Liver (tissue), 9 donors: Measurements from ENCODE around the gene PPP2R2B. TPM values are rescaled to one million over a fixed set of nuclear protein-coding genes. Genes with fewer than 3 reads are reported as not detected.

Experiments used
- DNase-seq: peaks from one replicate; pipeline ENCODE4 v3.0.0-alpha.2; 2017; ENCODE audit warnings: low spot score
- H3K27ac ChIP-seq, 2 donors: one replicate each; pipeline ENCODE4 v1.7.0; 2013; ENCODE audit warnings: inconsistent platforms in 2 of 2, low read length in 2 of 2, control low read depth in 1 of 2, low read depth in 1 of 2, mild to moderate bottlenecking in 1 of 2
- H3K27me3 ChIP-seq, 4 donors: one replicate each; pipeline versions ENCODE4 v1.6.1 to v1.7.0; 2013; ENCODE audit warnings: low read length in 3 of 4, inconsistent platforms in 1 of 4, mild to moderate bottlenecking in 1 of 4, moderate library complexity in 1 of 4; ENCODE audit not compliant: control insufficient read depth in 4 of 4, insufficient read depth in 4 of 4
- H3K36me3 ChIP-seq, 4 donors: one replicate each; pipeline versions ENCODE4 v1.6.1 to v1.7.0; 2013; ENCODE audit warnings: low read length in 3 of 4, mild to moderate bottlenecking in 3 of 4, low read depth in 1 of 4, moderate library complexity in 1 of 4; ENCODE audit not compliant: control insufficient read depth in 4 of 4, insufficient read depth in 3 of 4
- H3K4me1 ChIP-seq, 4 donors: one replicate each; pipeline versions ENCODE4 v1.6.1 to v1.7.0; 2013; ENCODE audit warnings: low read length in 3 of 4, mild to moderate bottlenecking in 3 of 4, moderate library complexity in 1 of 4; ENCODE audit not compliant: control insufficient read depth in 4 of 4, insufficient read depth in 4 of 4
- H3K4me3 ChIP-seq, 3 donors: one replicate each; pipeline versions ENCODE4 v1.6.1 to v1.7.0; 2013; ENCODE audit warnings: low read length in 3 of 3, control low read depth in 1 of 3, low read depth in 1 of 3, mild to moderate bottlenecking in 1 of 3
- H3K9ac ChIP-seq, 2 donors: one replicate each; pipeline ENCODE4 v1.7.0; 2013; ENCODE audit warnings: low read length in 2 of 2, mild to moderate bottlenecking in 2 of 2, moderate library complexity in 2 of 2, control low read depth in 1 of 2, low read depth in 1 of 2
- H3K9me3 ChIP-seq, 4 donors: one replicate each; pipeline versions ENCODE4 v1.6.1 to v1.7.0; 2013; ENCODE audit warnings: low read length in 3 of 4; ENCODE audit not compliant: control insufficient read depth in 4 of 4
- EGR1 ChIP-seq, 2 donors: IDR thresholded peaks; 2 replicates each; pipeline ENCODE4 v1.6.1; 2016 to 2018; ENCODE audit warnings: antibody characterized with exemption in 2 of 2, low read depth in 2 of 2
- FOXA1 ChIP-seq: IDR thresholded peaks from 2 replicates; pipeline ENCODE4 v1.6.1; 2016; ENCODE audit warnings: antibody characterized with exemption
- FOXA2 ChIP-seq: IDR thresholded peaks from 2 replicates; pipeline ENCODE4 v1.6.1; 2016; ENCODE audit warnings: antibody characterized with exemption
- GABPA ChIP-seq, 2 donors: IDR thresholded peaks in 1 of 2; conservative IDR thresholded peaks in 1 of 2; 2 replicates each; pipeline ENCODE4 v1.6.1; 2016; ENCODE audit warnings: antibody characterized with exemption in 2 of 2, mild to moderate bottlenecking in 1 of 2, moderate library complexity in 1 of 2
- HNF4A ChIP-seq, 2 donors: conservative IDR thresholded peaks; 2 replicates each; pipeline ENCODE4 v1.6.1; 2016; ENCODE audit warnings: antibody characterized with exemption in 2 of 2, mild to moderate bottlenecking in 2 of 2
- HNF4G ChIP-seq: IDR thresholded peaks from 2 replicates; pipeline ENCODE4 v1.6.1; 2016; ENCODE audit warnings: antibody characterized with exemption
- NR2F2 ChIP-seq: IDR thresholded peaks from 2 replicates; pipeline ENCODE4 v1.6.1; 2016; ENCODE audit warnings: antibody characterized with exemption
- RAD21 ChIP-seq, 2 donors: IDR thresholded peaks; 2 replicates each; pipeline ENCODE4 v1.6.1; 2016; ENCODE audit warnings: antibody characterized with exemption in 2 of 2, mild to moderate bottlenecking in 2 of 2
- RXRA ChIP-seq, 2 donors: IDR thresholded peaks; 2 replicates each; pipeline ENCODE4 v1.6.1; 2017 to 2018; ENCODE audit warnings: antibody characterized with exemption in 2 of 2, mild to moderate bottlenecking in 1 of 2
- SP1 ChIP-seq: IDR thresholded peaks from 2 replicates; pipeline ENCODE4 v1.6.1; 2018; ENCODE audit warnings: antibody characterized with exemption, mild to moderate bottlenecking
- TAF1 ChIP-seq: conservative IDR thresholded peaks from 2 replicates; pipeline ENCODE4 v1.6.1; 2016; ENCODE audit warnings: antibody characterized with exemption, mild to moderate bottlenecking
- YY1 ChIP-seq: IDR thresholded peaks from 2 replicates; pipeline ENCODE4 v1.6.1; 2016; ENCODE audit warnings: antibody characterized with exemption, mild to moderate bottlenecking
- WGBS: extraction: QIAGEN DNeasy Blood & Tissue Kit; methylation state at CpG from one replicate; pipeline ENCODE4 v1.1.7; 2013; 5-methylcytosine and 5-hydroxymethylcytosine counted together
- polyA plus RNA-seq, 2 donors: library from polyadenylated mRNA; stranded (reverse) in 1 of 2; unstranded in 1 of 2; fragments of 200-250 nt in 1 of 2; fragments of >200 nt in 1 of 2; fragmentation: Nextera tagmentation in 1 of 2; extraction: Ambion mirVana in 1 of 2; gene quantifications; one replicate each; pipeline versions ENCODE4 v1.2.1 to v1.2.3, GENCODE V29; 2013 to 2015
- total RNA-seq, 2 donors: library from RNA; depleted of rRNA; stranded (reverse); fragments of >200 nt; gene quantifications; one replicate each; pipeline ENCODE4 v1.2.3, GENCODE V29; 2014
- TF ChIP-seq, protein P1 (sequence below): IDR thresholded peaks from 2 replicates; pipeline ENCODE4 v1.6.1; 2016; ENCODE audit warnings: antibody characterized with exemption
- TF ChIP-seq, protein P2 (sequence below): IDR thresholded peaks from 2 replicates; pipeline ENCODE4 v1.6.1; 2016; ENCODE audit warnings: antibody characterized with exemption
- TF ChIP-seq, protein P3 (sequence below): IDR thresholded peaks from 2 replicates; pipeline ENCODE4 v1.6.1; 2016; ENCODE audit warnings: antibody characterized with exemption, mild to moderate bottlenecking
- TF ChIP-seq, protein P4 (sequence below): IDR thresholded peaks from 2 replicates; pipeline ENCODE4 v1.6.1; 2016; ENCODE audit warnings: antibody characterized with exemption
- TF ChIP-seq, protein P5 (sequence below): fragments of 150-350 bp; IDR thresholded peaks from 2 replicates; pipeline ENCODE4 v1.5.1; 2017; ENCODE audit warnings: improper control_type of control experiment, low read depth, low read length; ENCODE audit not compliant: missing input control
- donor health status: healthy.
- donor health status: healthy.
- donor health status: healthy.
- donor health status: healthy.
- donor health status: healthy.

Gene PPP2R2B
- total and polyA plus RNA-seq, 4 donors = 0.15 to 6.3 (median 0.40) TPM

DNA sequence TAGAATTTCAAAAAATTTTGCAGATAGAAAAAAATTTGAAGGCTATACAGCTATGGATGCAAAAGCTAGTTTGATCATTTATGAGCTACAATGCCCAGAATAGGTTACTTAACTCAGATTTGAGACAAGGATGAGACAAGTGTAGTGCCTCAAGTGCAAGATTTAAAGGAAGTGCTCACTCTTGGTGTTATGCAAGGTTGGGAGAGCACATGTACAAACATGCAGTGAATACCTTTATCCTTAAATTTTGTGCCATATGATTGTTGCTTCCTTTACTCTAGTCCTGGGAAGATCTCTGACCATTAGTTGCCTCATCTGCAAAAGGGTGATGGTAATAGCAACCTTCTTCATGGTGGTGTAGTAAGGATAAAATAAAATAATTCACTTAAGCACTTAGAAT lies 31.7 kb upstream of the PPP2R2B start (continued):
- no peak for TF ChIP-seq FOXA1
- no peak for TF ChIP-seq YY1
- TF ChIP-seq RAD21 (IDR thresholded peaks at IDR 0.05) = no peak
- TF ChIP-seq, protein P1, sequence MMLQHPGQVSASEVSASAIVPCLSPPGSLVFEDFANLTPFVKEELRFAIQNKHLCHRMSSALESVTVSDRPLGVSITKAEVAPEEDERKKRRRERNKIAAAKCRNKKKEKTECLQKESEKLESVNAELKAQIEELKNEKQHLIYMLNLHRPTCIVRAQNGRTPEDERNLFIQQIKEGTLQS = no peak
- no peak for TF ChIP-seq GABPA (IDR thresholded peaks at IDR 0.05 in 1 of 2, conservative IDR thresholded peaks at IDR 0.05 in 1 of 2)
- TF ChIP-seq HNF4G = no peak
- no peak for TF ChIP-seq EGR1 (IDR thresholded peaks at IDR 0.05; ENCODE audit: low read depth in 2 of 2)
- TF ChIP-seq FOXA2 = no peak
- TF ChIP-seq TAF1 = no peak

DNA sequence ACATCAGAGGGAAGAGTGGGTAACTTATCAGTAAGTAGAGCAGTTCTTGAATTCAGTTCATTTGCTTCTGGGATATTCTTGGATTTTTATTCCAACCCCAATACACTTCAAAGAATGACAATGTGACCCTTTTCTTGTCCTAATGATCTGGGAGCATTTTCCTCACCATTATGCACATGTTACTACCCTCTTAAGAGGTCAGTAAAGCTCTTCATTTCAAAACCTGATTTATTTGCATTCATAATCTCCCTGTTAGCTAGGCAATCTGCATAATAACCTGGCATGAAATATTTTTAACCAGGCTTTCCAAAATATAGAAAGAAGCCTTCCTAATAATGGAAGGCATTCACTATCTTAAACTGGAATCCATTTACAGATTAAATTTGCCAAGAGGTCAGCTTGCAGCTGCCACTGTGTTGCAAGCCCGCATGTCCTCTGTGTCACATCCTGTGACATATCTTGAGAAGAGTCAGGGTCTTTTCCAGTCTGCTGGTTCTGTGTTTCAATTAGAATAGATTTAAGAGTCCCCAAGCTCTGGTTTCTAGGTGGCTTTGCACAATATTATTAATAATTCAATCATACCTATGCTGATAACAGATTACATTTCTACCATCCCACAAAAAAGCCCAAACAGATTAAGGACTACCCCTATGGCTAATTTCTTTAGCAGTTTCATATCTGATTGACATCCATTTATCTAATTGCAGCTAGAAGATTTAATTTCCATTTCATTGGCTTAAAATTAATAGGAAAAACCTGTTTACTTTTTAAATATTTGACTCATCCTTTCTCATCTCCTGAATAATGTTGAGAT lies 30.9 kb upstream of the PPP2R2B start:
- Histone ChIP-seq H3K9ac (no peak overlapping the region), H3K27me3 (peaks cover 0 to 3% (median 0%) of the 10 kb centered on the region in 4 donors), H3K4me3 (no peak overlapping the region), H3K9me3 (no peaks in the 10 kb centered on the region), H3K4me1 (no peaks in the 10 kb centered on the region), H3K27ac (no peak overlapping the region), H3K36me3 (no peaks in the 10 kb centered on the region)
- TF ChIP-seq FOXA2 (no peak), EGR1 (IDR thresholded peaks at IDR 0.05; ENCODE audit: low read depth in 2 of 2) (no peak), RAD21 (IDR thresholded peaks at IDR 0.05) (no peak)
- WGBS = 78% methylated on average over 1 of the region's 1 CpG
- no peak for DNase-seq

DNA sequence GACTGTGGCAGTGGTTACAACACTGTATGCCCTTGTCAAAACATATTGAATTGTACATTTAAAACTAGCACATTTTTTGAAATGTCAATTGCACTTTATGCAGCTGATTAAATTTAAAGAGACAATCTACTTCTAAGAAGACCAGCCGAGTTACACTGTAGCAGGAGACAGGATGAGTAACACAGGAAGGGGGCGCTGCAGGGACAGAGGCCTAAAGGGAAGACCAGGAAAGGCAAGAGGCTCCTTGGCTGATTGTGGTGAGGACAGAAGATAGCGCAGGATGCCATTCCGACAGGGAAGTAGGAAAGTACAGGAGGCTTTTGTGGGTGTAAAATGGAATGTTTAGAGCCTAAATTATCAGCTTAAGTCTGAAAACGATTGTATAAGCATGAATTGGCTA lies 28.2 kb upstream of the PPP2R2B start:
- Histone ChIP-seq H3K9me3 (no peaks in the 10 kb centered on the region), H3K36me3 (no peaks in the 10 kb centered on the region), H3K4me3 (no peak overlapping the region), H3K4me1 (no peaks in the 10 kb centered on the region), H3K27ac (no peak overlapping the region), H3K27me3 (peaks cover 0 to 3% (median 0%) of the 10 kb centered on the region in 4 donors), H3K9ac (no peak overlapping the region)
- WGBS = 76% methylated on average over 5 of the region's 5 CpGs
- TF ChIP-seq RAD21 (IDR thresholded peaks at IDR 0.05) = no peak
- no peak for TF ChIP-seq TAF1
- no peak for TF ChIP-seq EGR1 (IDR thresholded peaks at IDR 0.05; ENCODE audit: low read depth in 2 of 2)
- no peak for TF ChIP-seq HNF4A (conservative IDR thresholded peaks at IDR 0.05)
- TF ChIP-seq GABPA (IDR thresholded peaks at IDR 0.05 in 1 of 2, conservative IDR thresholded peaks at IDR 0.05 in 1 of 2) = no peak
- TF ChIP-seq FOXA2 = no peak
- TF ChIP-seq, protein P2, sequence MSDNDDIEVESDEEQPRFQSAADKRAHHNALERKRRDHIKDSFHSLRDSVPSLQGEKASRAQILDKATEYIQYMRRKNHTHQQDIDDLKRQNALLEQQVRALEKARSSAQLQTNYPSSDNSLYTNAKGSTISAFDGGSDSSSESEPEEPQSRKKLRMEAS = no peak
- TF ChIP-seq, protein P3, sequence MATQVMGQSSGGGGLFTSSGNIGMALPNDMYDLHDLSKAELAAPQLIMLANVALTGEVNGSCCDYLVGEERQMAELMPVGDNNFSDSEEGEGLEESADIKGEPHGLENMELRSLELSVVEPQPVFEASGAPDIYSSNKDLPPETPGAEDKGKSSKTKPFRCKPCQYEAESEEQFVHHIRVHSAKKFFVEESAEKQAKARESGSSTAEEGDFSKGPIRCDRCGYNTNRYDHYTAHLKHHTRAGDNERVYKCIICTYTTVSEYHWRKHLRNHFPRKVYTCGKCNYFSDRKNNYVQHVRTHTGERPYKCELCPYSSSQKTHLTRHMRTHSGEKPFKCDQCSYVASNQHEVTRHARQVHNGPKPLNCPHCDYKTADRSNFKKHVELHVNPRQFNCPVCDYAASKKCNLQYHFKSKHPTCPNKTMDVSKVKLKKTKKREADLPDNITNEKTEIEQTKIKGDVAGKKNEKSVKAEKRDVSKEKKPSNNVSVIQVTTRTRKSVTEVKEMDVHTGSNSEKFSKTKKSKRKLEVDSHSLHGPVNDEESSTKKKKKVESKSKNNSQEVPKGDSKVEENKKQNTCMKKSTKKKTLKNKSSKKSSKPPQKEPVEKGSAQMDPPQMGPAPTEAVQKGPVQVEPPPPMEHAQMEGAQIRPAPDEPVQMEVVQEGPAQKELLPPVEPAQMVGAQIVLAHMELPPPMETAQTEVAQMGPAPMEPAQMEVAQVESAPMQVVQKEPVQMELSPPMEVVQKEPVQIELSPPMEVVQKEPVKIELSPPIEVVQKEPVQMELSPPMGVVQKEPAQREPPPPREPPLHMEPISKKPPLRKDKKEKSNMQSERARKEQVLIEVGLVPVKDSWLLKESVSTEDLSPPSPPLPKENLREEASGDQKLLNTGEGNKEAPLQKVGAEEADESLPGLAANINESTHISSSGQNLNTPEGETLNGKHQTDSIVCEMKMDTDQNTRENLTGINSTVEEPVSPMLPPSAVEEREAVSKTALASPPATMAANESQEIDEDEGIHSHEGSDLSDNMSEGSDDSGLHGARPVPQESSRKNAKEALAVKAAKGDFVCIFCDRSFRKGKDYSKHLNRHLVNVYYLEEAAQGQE = no peak
- TF ChIP-seq, protein P4, sequence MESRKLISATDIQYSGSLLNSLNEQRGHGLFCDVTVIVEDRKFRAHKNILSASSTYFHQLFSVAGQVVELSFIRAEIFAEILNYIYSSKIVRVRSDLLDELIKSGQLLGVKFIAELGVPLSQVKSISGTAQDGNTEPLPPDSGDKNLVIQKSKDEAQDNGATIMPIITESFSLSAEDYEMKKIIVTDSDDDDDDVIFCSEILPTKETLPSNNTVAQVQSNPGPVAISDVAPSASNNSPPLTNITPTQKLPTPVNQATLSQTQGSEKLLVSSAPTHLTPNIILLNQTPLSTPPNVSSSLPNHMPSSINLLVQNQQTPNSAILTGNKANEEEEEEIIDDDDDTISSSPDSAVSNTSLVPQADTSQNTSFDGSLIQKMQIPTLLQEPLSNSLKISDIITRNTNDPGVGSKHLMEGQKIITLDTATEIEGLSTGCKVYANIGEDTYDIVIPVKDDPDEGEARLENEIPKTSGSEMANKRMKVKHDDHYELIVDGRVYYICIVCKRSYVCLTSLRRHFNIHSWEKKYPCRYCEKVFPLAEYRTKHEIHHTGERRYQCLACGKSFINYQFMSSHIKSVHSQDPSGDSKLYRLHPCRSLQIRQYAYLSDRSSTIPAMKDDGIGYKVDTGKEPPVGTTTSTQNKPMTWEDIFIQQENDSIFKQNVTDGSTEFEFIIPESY = no peak
- TF ChIP-seq RXRA (IDR thresholded peaks at IDR 0.05) = no peak
- TF ChIP-seq, protein P5, sequence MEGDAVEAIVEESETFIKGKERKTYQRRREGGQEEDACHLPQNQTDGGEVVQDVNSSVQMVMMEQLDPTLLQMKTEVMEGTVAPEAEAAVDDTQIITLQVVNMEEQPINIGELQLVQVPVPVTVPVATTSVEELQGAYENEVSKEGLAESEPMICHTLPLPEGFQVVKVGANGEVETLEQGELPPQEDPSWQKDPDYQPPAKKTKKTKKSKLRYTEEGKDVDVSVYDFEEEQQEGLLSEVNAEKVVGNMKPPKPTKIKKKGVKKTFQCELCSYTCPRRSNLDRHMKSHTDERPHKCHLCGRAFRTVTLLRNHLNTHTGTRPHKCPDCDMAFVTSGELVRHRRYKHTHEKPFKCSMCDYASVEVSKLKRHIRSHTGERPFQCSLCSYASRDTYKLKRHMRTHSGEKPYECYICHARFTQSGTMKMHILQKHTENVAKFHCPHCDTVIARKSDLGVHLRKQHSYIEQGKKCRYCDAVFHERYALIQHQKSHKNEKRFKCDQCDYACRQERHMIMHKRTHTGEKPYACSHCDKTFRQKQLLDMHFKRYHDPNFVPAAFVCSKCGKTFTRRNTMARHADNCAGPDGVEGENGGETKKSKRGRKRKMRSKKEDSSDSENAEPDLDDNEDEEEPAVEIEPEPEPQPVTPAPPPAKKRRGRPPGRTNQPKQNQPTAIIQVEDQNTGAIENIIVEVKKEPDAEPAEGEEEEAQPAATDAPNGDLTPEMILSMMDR = no peak
- TF ChIP-seq NR2F2 = no peak
- TF ChIP-seq SP1 = no peak
- no peak for TF ChIP-seq FOXA1
- no peak for TF ChIP-seq HNF4G
- no peak for TF ChIP-seq YY1
- DNase-seq = no peak
